Measurements from ENCODE around the gene CDON. TPM values are rescaled to one million over a fixed set of nuclear protein-coding genes. Genes with fewer than 3 reads are reported as not detected.

CDON gene
- total and polyA plus RNA-seq, 4 donors = 1.5 to 25.6 (median 9.9) TPM

- Histone ChIP-seq H3K9ac (ENCODE audit: insufficient read depth in 1 of 2, low read length in 2 of 2) (peak overlapping the region in 1 of 2 donors; percentile 20), H3K9me3 (ENCODE audit: control insufficient read depth in 4 of 4, insufficient read depth in 3 of 4, low read length in 3 of 4) (no peaks in the 10 kb centered on the region), H3K27ac (ENCODE audit: low read depth in 1 of 2, low read length in 1 of 2) (no peak overlapping the region), H3K36me3 (ENCODE audit: control insufficient read depth in 4 of 4, insufficient read depth in 4 of 4, low read length in 4 of 4) (no peaks in the 10 kb centered on the region), H3K27me3 (ENCODE audit: control insufficient read depth in 3 of 3, insufficient read depth in 3 of 3, low read length in 2 of 3) (peaks cover 0 to 4% (median 0%) of the 10 kb centered on the region in 3 donors), H3K4me3 (no peak overlapping the region), H3K4me1 (ENCODE audit: control insufficient read depth in 5 of 5, insufficient read depth in 5 of 5, low read length in 5 of 5) (peaks cover 0 to 14% (median 3%) of the 10 kb centered on the region in 5 donors)
- ATAC-seq (ENCODE audit: insufficient read depth, low FRiP score) (no peak), DNase-seq (peak in 1 of 3 donors; percentile 39)
- TF ChIP-seq, protein P1, sequence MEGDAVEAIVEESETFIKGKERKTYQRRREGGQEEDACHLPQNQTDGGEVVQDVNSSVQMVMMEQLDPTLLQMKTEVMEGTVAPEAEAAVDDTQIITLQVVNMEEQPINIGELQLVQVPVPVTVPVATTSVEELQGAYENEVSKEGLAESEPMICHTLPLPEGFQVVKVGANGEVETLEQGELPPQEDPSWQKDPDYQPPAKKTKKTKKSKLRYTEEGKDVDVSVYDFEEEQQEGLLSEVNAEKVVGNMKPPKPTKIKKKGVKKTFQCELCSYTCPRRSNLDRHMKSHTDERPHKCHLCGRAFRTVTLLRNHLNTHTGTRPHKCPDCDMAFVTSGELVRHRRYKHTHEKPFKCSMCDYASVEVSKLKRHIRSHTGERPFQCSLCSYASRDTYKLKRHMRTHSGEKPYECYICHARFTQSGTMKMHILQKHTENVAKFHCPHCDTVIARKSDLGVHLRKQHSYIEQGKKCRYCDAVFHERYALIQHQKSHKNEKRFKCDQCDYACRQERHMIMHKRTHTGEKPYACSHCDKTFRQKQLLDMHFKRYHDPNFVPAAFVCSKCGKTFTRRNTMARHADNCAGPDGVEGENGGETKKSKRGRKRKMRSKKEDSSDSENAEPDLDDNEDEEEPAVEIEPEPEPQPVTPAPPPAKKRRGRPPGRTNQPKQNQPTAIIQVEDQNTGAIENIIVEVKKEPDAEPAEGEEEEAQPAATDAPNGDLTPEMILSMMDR (IDR thresholded peaks at IDR 0.05; ENCODE audit: control extremely low read depth, extremely low read depth) = no peak
- 78 to 81% methylated on average over 8 of the region's 8 CpGs for WGBS, 2 donors
These were observed 17.7 kb upstream of the CDON start for GRCh38 chr11:126080161-126080941.

GRCh38 chr11:126079621-126080124 lies 17.0 kb upstream of the CDON start:
- WGBS, 2 donors = 47 to 64% methylated on average over 6 of the region's 6 CpGs
- Histone ChIP-seq H3K4me1 (ENCODE audit: control insufficient read depth in 5 of 5, insufficient read depth in 5 of 5, low read length in 5 of 5) (peaks cover 0 to 14% (median 0%) of the 10 kb centered on the region in 5 donors), H3K9ac (ENCODE audit: insufficient read depth in 1 of 2, low read length in 2 of 2) (no peak overlapping the region), H3K9me3 (ENCODE audit: control insufficient read depth in 4 of 4, insufficient read depth in 3 of 4, low read length in 3 of 4) (no peaks in the 10 kb centered on the region), H3K27ac (ENCODE audit: low read depth in 1 of 2, low read length in 1 of 2) (no peak overlapping the region), H3K4me3 (no peak overlapping the region), H3K36me3 (ENCODE audit: control insufficient read depth in 4 of 4, insufficient read depth in 4 of 4, low read length in 4 of 4) (no peaks in the 10 kb centered on the region), H3K27me3 (ENCODE audit: control insufficient read depth in 3 of 3, insufficient read depth in 3 of 3, low read length in 2 of 3) (peaks cover 0 to 4% (median 0%) of the 10 kb centered on the region in 3 donors)
- ATAC-seq (ENCODE audit: insufficient read depth, low FRiP score) = no peak
- TF ChIP-seq, protein P1 (IDR thresholded peaks at IDR 0.05; ENCODE audit: control extremely low read depth, extremely low read depth) = no peak
- DNase-seq = no peak

DNA sequence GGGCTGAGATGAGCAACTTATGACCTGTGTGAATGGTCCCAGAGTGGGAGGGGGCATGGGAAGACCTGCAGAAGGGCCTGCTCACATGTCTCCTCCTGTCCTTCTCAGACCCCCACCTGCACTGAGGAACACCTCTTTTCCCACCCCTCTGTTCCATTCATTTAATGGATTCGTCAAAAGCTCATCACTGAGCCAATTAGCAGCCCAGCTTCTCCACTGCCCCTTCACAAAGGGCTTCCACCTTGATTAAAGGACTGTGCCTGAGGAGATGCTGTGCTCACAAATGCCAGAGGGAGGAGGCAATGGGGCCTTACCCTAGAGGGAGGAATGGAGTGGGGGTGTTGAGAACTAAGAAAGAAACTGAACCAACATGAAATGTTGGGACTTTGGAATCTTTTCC lies 14.0 kb upstream of the CDON start:
- DNase-seq = no peak
- H3K4me3 ChIP-seq = no peak overlapping the region
- no peak overlapping the region for H3K9ac ChIP-seq (ENCODE audit: insufficient read depth in 1 of 2, low read length in 2 of 2)
- 54 to 56% methylated on average over 1 of the region's 1 CpG for WGBS, 2 donors
- no peaks in the 10 kb centered on the region for H3K4me1 ChIP-seq (ENCODE audit: control insufficient read depth in 5 of 5, insufficient read depth in 5 of 5, low read length in 5 of 5)
- peaks cover 0 to 4% (median 4%) of the 10 kb centered on the region in 3 donors for H3K27me3 ChIP-seq (ENCODE audit: control insufficient read depth in 3 of 3, insufficient read depth in 3 of 3, low read length in 2 of 3)
- no peak overlapping the region for H3K27ac ChIP-seq (ENCODE audit: low read depth in 1 of 2, low read length in 1 of 2)
- no peak for ATAC-seq (ENCODE audit: insufficient read depth, low FRiP score)
- no peaks in the 10 kb centered on the region for H3K36me3 ChIP-seq (ENCODE audit: control insufficient read depth in 4 of 4, insufficient read depth in 4 of 4, low read length in 4 of 4)
- no peaks in the 10 kb centered on the region for H3K9me3 ChIP-seq (ENCODE audit: control insufficient read depth in 4 of 4, insufficient read depth in 3 of 4, low read length in 3 of 4)
- TF ChIP-seq, protein P1 (IDR thresholded peaks at IDR 0.05; ENCODE audit: control extremely low read depth, extremely low read depth) = no peak

All from lung (tissue), 12 donors.